Measurements from ENCODE around the gene SCLT1.

Gene SCLT1

GRCh38 chr4:128869776-128870509 lies 223.4 kb downstream of the SCLT1 start:
- DNase-seq (ENCODE audit: low read depth) = no peak

GRCh38 chr4:128868758-128869157 lies 224.6 kb downstream of the SCLT1 start:
- peak; percentile 65 for DNase-seq (ENCODE audit: low read depth)

GRCh38 chr4:128866691-128867090 lies 226.6 kb downstream of the SCLT1 start:
- no peak for DNase-seq (ENCODE audit: low read depth)

- no peak for DNase-seq (ENCODE audit: low read depth)
Measured at GRCh38 chr4:128866269-128866668, 227.1 kb downstream of the SCLT1 start.

GRCh38 chr4:128865132-128865531 lies 228.2 kb downstream of the SCLT1 start:
- no peak for DNase-seq (ENCODE audit: low read depth)

GRCh38 chr4:128863312-128864075 lies 229.8 kb downstream of the SCLT1 start:
- DNase-seq (ENCODE audit: low read depth) = peak; percentile 67

GRCh38 chr4:128862608-128863311 lies 230.6 kb downstream of the SCLT1 start:
- peak; percentile 57 for DNase-seq (ENCODE audit: low read depth)

- no peak for DNase-seq (ENCODE audit: low read depth)
Measured at GRCh38 chr4:128861856-128862518, 231.4 kb downstream of the SCLT1 start.

- DNase-seq (ENCODE audit: low read depth) = peak; percentile 53
Measured at GRCh38 chr4:128859887-128860677, 233.3 kb downstream of the SCLT1 start.

GRCh38 chr4:128858879-128859671 lies 234.3 kb downstream of the SCLT1 start:
- DNase-seq (ENCODE audit: low read depth) = peak; percentile 22

- no peak for DNase-seq (ENCODE audit: low read depth)
Measured at GRCh38 chr4:128856246-128856645, 237.1 kb downstream of the SCLT1 start.

- no peak for DNase-seq (ENCODE audit: low read depth)
Measured at GRCh38 chr4:128855621-128856020, 237.7 kb downstream of the SCLT1 start.

GRCh38 chr4:128854433-128854832 lies 238.9 kb downstream of the SCLT1 start:
- peak; percentile 70 for DNase-seq (ENCODE audit: low read depth)

- DNase-seq (ENCODE audit: low read depth) = peak; percentile 31
Measured at GRCh38 chr4:128853741-128854140, 239.6 kb downstream of the SCLT1 start.

GRCh38 chr4:128850252-128850651 lies 243.1 kb downstream of the SCLT1 start:
- no peak for DNase-seq (ENCODE audit: low read depth)

- DNase-seq (ENCODE audit: low read depth) = no peak
Measured at GRCh38 chr4:128848461-128848860, 244.9 kb downstream of the SCLT1 start.

GRCh38 chr4:128847082-128847724 lies 246.1 kb downstream of the SCLT1 start:
- peak; percentile 36 for DNase-seq (ENCODE audit: low read depth)

- no peak for DNase-seq (ENCODE audit: low read depth)
Measured at GRCh38 chr4:128846063-128846462, 247.3 kb downstream of the SCLT1 start.

- DNase-seq (ENCODE audit: low read depth) = no peak
Measured at GRCh38 chr4:128844931-128845330, 248.4 kb downstream of the SCLT1 start.

GRCh38 chr4:128841402-128841801 lies 251.9 kb downstream of the SCLT1 start:
- DNase-seq (ENCODE audit: low read depth) = no peak
